GM12872 (cell line): Measurements from ENCODE around the gene CTSW.

Experiments used
- TF ChIP-seq, protein P1 (sequence below): IDR thresholded peaks from 3 replicates; pipeline ENCODE4 v1.5.1; 2011; ENCODE audit warnings: low read depth, mild to moderate bottlenecking, low read length, moderate library complexity; ENCODE audit not compliant: insufficient read depth

The CTSW gene

DNA sequence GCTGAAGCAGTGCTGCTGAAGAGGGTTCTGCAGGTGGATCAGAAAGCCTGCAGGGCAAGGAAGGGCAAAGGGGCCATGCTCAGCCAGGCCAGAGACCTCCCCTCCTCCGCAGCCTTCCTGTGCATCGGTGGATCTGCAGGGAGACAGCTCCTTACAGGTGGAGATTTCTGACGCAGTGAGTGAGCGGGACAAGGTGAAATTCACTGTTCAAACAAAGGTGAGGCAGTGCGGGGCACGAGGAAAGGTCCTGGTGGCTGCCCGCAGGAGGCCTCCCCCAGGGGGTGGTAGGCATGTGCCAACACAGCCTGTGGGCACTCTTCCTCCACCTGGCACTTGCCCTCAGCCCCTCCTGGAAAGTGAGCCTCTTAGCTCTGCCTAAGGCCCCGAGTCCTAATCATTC, 30.3 kb upstream of the CTSW start:
- TF ChIP-seq, protein P1, sequence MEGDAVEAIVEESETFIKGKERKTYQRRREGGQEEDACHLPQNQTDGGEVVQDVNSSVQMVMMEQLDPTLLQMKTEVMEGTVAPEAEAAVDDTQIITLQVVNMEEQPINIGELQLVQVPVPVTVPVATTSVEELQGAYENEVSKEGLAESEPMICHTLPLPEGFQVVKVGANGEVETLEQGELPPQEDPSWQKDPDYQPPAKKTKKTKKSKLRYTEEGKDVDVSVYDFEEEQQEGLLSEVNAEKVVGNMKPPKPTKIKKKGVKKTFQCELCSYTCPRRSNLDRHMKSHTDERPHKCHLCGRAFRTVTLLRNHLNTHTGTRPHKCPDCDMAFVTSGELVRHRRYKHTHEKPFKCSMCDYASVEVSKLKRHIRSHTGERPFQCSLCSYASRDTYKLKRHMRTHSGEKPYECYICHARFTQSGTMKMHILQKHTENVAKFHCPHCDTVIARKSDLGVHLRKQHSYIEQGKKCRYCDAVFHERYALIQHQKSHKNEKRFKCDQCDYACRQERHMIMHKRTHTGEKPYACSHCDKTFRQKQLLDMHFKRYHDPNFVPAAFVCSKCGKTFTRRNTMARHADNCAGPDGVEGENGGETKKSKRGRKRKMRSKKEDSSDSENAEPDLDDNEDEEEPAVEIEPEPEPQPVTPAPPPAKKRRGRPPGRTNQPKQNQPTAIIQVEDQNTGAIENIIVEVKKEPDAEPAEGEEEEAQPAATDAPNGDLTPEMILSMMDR: no peak

DNA sequence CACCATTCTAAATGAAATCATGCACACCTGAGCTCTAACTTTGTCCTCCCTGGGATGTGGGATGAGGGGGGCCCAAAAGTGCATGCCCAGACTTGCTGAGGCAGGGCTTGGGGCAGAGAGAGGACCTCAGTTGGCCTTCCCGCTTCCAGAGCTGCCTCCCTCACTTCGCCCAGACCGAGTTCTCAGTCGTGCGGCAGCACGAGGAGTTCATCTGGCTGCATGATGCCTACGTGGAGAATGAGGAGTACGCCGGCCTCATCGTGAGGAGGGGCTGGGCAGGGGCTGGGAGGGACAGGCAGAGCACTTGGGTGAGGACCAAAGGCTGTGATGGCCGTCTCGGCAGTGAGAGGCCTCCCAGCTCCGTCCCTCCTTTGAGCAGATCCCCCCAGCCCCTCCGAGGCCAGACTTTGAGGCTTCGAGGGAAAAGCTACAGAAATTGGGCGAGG, 29.8 kb upstream of the CTSW start:
- TF ChIP-seq, protein P1: no peak

DNA sequence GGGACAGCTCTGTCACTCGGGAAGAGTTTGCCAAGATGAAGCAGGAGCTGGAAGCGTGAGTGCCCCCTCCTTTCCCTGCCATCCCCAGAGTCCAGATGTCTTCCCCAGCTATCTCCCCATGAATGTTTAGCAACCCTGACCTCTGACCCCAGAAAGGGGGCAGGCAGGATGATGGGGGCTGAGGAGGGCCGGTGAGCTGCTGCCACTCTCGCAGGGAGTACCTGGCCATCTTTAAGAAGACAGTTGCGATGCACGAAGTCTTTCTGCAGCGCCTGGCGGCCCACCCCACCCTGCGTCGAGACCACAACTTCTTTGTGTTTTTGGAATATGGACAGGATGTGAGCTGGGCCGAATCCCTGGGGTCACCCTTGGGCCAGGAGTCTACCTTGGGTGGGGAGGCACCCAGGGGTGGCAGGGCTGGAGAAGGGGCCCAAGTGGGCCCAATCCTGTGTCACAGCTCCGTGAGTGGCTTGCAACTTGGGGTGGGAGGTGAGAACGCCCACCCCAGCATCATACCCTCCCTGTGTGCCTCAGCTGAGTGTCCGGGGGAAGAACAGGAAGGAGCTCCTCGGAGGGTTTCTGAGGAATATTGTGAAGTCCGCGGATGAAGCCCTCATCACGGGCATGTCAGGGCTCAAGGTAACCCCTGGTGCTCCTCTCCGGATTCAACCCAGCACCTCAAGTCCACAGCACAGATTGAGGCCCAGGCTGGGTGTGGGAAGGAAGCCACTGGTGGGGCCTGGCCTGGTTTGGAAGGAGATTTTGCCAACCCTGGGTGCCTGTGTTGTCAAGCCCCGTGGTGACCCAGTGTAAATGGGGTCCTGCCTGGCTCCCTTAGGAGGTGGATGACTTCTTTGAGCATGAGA, 29.2 kb upstream of the CTSW start:
- TF ChIP-seq, protein P1: no peak

DNA sequence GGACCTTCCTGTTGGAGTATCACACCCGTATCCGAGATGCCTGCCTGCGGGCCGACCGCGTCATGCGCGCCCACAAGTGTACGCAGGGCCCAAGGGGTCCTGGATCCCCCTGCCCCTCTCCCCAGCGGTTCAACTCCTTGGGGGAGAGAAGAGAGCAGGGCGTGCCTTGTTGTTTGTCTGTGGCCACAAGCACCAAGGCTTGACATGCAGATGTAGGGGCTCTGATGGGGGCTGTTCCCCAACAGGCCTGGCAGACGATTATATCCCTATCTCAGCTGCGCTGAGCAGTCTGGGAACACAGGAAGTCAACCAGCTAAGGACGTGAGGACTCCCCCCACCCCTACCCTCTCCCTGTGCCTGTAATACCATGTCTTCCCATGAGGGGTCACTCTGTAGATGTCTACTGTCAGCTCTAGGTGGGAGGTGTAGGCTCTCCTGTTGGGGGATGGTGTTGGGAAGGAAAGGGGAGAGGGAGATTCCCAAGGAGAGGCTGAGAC, 28.5 kb upstream of the CTSW start:
- TF ChIP-seq, protein P1: peak; percentile 72

DNA sequence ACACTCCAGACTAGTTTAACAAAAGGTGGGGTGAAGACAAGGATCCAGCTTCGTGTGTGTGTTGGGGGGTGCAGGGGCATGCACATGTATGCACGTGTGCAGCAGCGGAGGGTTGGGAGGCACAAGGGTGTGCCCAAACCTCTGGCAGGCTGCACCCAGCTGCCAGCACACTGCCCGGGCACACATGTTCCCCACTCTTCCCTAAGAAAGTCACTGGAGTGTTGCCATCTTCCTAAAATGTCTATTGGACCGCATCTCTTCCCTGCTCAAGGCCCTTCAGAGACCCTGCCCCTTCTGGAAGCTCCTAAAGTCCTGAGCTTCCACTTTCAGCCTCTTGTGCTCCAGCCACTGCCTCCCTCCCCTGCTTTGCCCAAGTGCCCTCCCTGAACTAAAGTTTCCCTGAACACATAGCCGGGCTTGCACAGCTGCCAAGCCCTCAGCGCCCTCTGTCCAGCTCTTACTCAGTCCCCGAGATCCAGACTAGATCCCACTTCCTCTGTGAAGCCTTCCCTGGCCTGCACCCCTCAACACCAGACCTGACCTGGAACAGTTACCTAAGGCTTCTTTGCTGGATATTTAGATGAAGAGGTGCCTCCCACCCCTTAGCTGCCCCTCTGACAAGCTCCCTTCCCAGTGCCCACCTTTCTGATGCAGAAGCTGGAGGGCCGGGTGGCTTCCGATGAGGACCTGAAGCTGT, 27.7 kb upstream of the CTSW start:
- TF ChIP-seq, protein P1: no peak

DNA sequence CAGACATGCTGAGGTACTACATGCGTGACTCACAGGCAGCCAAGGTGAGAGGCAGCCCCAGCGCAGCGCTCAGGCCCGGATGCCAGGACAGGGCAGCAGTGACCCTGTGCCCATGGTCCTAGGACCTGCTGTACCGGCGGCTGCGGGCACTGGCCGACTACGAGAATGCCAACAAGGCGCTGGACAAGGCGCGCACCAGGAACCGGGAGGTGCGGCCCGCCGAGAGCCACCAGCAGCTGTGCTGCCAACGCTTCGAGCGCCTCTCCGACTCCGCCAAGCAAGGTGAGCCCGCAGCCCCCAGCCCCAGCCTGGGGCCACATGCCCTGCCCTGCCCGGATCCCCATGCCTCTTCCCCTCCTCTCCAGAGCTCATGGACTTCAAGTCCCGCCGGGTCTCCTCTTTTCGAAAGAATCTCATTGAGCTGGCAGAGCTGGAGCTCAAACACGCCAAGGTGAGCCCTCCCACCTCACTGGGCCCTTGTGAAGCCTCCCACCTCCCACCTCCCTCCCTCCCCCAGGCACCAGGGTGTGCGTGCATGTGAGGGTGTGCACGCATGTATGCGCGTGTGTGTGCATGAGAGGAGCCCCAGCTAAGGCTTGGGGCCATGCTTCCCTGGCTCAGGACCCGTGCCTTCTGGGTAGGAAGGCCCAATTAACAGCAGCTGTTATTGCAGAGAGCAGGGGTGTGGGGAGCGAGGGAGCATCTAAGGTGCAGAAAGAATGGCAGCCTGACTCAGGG, 27.0 kb upstream of the CTSW start:
- TF ChIP-seq, protein P1: no peak
